ENCODE measurements around the gene G3BP1. TPM values are rescaled to one million over a fixed set of nuclear protein-coding genes. Genes with fewer than 3 reads are reported as not detected.

Gene G3BP1
- total and polyA plus RNA-seq, 5 donors from 2014 or later: 108 to 199 (median 181) TPM

- Mint-ChIP-seq H3K27ac (peak overlapping the region in 2 of 3 donors; percentile 77 to 94), H3K4me1 (peaks cover 13 to 53% (median 39%) of the 10 kb centered on the region in 4 donors), H3K9me3 (peaks cover 0 to 1% (median 0%) of the 10 kb centered on the region in 7 donors), H3K36me3 (peaks cover 18% of the 10 kb centered on the region), H3K4me3 (peak overlapping the region in 3 of 4 donors; percentile 89 to 97 (median 96)), H3K27me3 (no peaks in the 10 kb centered on the region)
- Histone ChIP-seq H3K4me1 (ENCODE audit: control insufficient read depth, insufficient read depth, low read length, poor library complexity, severe bottlenecking) (peaks cover 56% of the 10 kb centered on the region), H3K36me3 (ENCODE audit: control insufficient read depth, insufficient read depth, low read length) (peaks cover 5% of the 10 kb centered on the region), H3K27ac (ENCODE audit: insufficient read depth, low read length, poor library complexity, severe bottlenecking) (peak overlapping the region; percentile 95), H3K4me3 (ENCODE audit: low read depth, low read length) (peak overlapping the region; percentile 92), H3K27me3 (ENCODE audit: control insufficient read depth, insufficient read depth, low read length) (no peaks in the 10 kb centered on the region), H3K9me3 (ENCODE audit: control insufficient read depth in 2 of 2, low read length in 2 of 2) (no peaks in the 10 kb centered on the region)
- DNase-seq (peak in 2 of 3 donors; percentile 53 to 70), ATAC-seq (ENCODE audit: low read depth in 2 of 2) (no peak)
Observed at GRCh38 chr5:151772029-151772845, 483 bp downstream of the G3BP1 start.

GRCh38 chr5:151772846-151773561 lies 1.2 kb downstream of the G3BP1 start:
- H3K27me3 ChIP-seq (ENCODE audit: control insufficient read depth, insufficient read depth, low read length): no peaks in the 10 kb centered on the region
- peak overlapping the region in 3 of 4 donors; percentile 89 to 97 (median 96) for H3K4me3 Mint-ChIP-seq
- peaks cover 21 to 59% (median 46%) of the 10 kb centered on the region in 4 donors for H3K4me1 Mint-ChIP-seq
- H3K27me3 Mint-ChIP-seq: no peaks in the 10 kb centered on the region
- H3K4me1 ChIP-seq (ENCODE audit: control insufficient read depth, insufficient read depth, low read length, poor library complexity, severe bottlenecking): peaks cover 64% of the 10 kb centered on the region
- H3K9me3 Mint-ChIP-seq: peaks cover 0 to 1% (median 0%) of the 10 kb centered on the region in 7 donors
- no peak for DNase-seq
- peaks cover 26% of the 10 kb centered on the region for H3K36me3 Mint-ChIP-seq
- peak overlapping the region; percentile 95 for H3K27ac ChIP-seq (ENCODE audit: insufficient read depth, low read length, poor library complexity, severe bottlenecking)
- peak overlapping the region; percentile 92 for H3K4me3 ChIP-seq (ENCODE audit: low read depth, low read length)
- no peaks in the 10 kb centered on the region for H3K9me3 ChIP-seq (ENCODE audit: control insufficient read depth in 2 of 2, low read length in 2 of 2)
- ATAC-seq (ENCODE audit: low read depth in 2 of 2): no peak
- peaks cover 11% of the 10 kb centered on the region for H3K36me3 ChIP-seq (ENCODE audit: control insufficient read depth, insufficient read depth, low read length)
- peak overlapping the region in 2 of 3 donors; percentile 77 to 94 for H3K27ac Mint-ChIP-seq

GRCh38 chr5:151773951-151774350 lies 2.2 kb downstream of the G3BP1 start:
- DNase-seq (no peak), ATAC-seq (ENCODE audit: low read depth in 2 of 2) (no peak)
- Mint-ChIP-seq H3K27me3 (no peaks in the 10 kb centered on the region), H3K27ac (peak overlapping the region in 2 of 3 donors; percentile 61 to 84), H3K4me3 (peak overlapping the region in 3 of 4 donors; percentile 89 to 97 (median 96)), H3K4me1 (peaks cover 19 to 66% (median 50%) of the 10 kb centered on the region in 4 donors), H3K9me3 (no peaks in the 10 kb centered on the region), H3K36me3 (peaks cover 29% of the 10 kb centered on the region)
- no peaks in the 10 kb centered on the region for H3K27me3 ChIP-seq (ENCODE audit: control insufficient read depth, insufficient read depth, low read length)
- H3K4me1 ChIP-seq (ENCODE audit: control insufficient read depth, insufficient read depth, low read length, poor library complexity, severe bottlenecking): peaks cover 73% of the 10 kb centered on the region
- peak overlapping the region; percentile 95 for H3K27ac ChIP-seq (ENCODE audit: insufficient read depth, low read length, poor library complexity, severe bottlenecking)
- no peaks in the 10 kb centered on the region for H3K9me3 ChIP-seq (ENCODE audit: control insufficient read depth in 2 of 2, low read length in 2 of 2)
- H3K4me3 ChIP-seq (ENCODE audit: low read depth, low read length): peak overlapping the region; percentile 92
- peaks cover 14% of the 10 kb centered on the region for H3K36me3 ChIP-seq (ENCODE audit: control insufficient read depth, insufficient read depth, low read length)

GRCh38 chr5:151775025-151775606 lies 3.4 kb downstream of the G3BP1 start:
- DNase-seq: no peak
- ATAC-seq (ENCODE audit: low read depth in 2 of 2): no peak
- H3K4me1 Mint-ChIP-seq: peaks cover 30 to 74% (median 59%) of the 10 kb centered on the region in 4 donors
- Histone ChIP-seq H3K36me3 (ENCODE audit: control insufficient read depth, insufficient read depth, low read length) (peaks cover 15% of the 10 kb centered on the region), H3K4me1 (ENCODE audit: control insufficient read depth, insufficient read depth, low read length, poor library complexity, severe bottlenecking) (peaks cover 76% of the 10 kb centered on the region), H3K27me3 (ENCODE audit: control insufficient read depth, insufficient read depth, low read length) (no peaks in the 10 kb centered on the region), H3K9me3 (ENCODE audit: control insufficient read depth in 2 of 2, low read length in 2 of 2) (no peaks in the 10 kb centered on the region), H3K27ac (ENCODE audit: insufficient read depth, low read length, poor library complexity, severe bottlenecking) (peak overlapping the region; percentile 9), H3K4me3 (ENCODE audit: low read depth, low read length) (peak overlapping the region; percentile 92)
- peak overlapping the region in 3 of 4 donors; percentile 54 to 96 (median 89) for H3K4me3 Mint-ChIP-seq
- H3K27ac Mint-ChIP-seq: peak overlapping the region in 2 of 3 donors; percentile 16 to 64
- no peaks in the 10 kb centered on the region for H3K27me3 Mint-ChIP-seq
- H3K36me3 Mint-ChIP-seq: peaks cover 33% of the 10 kb centered on the region
- no peaks in the 10 kb centered on the region for H3K9me3 Mint-ChIP-seq

GRCh38 chr5:151779531-151780125 lies 7.9 kb downstream of the G3BP1 start:
- Histone ChIP-seq H3K36me3 (ENCODE audit: control insufficient read depth, insufficient read depth, low read length) (peaks cover 15% of the 10 kb centered on the region), H3K9me3 (ENCODE audit: control insufficient read depth in 2 of 2, low read length in 2 of 2) (no peaks in the 10 kb centered on the region), H3K4me3 (ENCODE audit: low read depth, low read length) (peak overlapping the region; percentile 42), H3K4me1 (ENCODE audit: control insufficient read depth, insufficient read depth, low read length, poor library complexity, severe bottlenecking) (peaks cover 69% of the 10 kb centered on the region), H3K27ac (ENCODE audit: insufficient read depth, low read length, poor library complexity, severe bottlenecking) (no peak overlapping the region), H3K27me3 (ENCODE audit: control insufficient read depth, insufficient read depth, low read length) (no peaks in the 10 kb centered on the region)
- Mint-ChIP-seq H3K27ac (peak overlapping the region; percentile 6 to 84 (median 66)), H3K9me3 (no peaks in the 10 kb centered on the region), H3K27me3 (no peaks in the 10 kb centered on the region), H3K4me3 (peak overlapping the region; percentile 45 to 91 (median 75)), H3K4me1 (peaks cover 44 to 96% (median 71%) of the 10 kb centered on the region in 4 donors), H3K36me3 (peaks cover 25% of the 10 kb centered on the region)
- no peak for DNase-seq
- ATAC-seq (ENCODE audit: low read depth in 2 of 2): no peak

GRCh38 chr5:151780348-151780747 lies 8.6 kb downstream of the G3BP1 start:
- Mint-ChIP-seq H3K4me3 (peak overlapping the region in 3 of 4 donors; percentile 45 to 67 (median 66)), H3K4me1 (peaks cover 48 to 95% (median 68%) of the 10 kb centered on the region in 4 donors), H3K9me3 (no peaks in the 10 kb centered on the region), H3K27me3 (no peaks in the 10 kb centered on the region), H3K27ac (peak overlapping the region in 1 of 3 donors; percentile 84), H3K36me3 (peaks cover 25% of the 10 kb centered on the region)
- Histone ChIP-seq H3K9me3 (ENCODE audit: control insufficient read depth in 2 of 2, low read length in 2 of 2) (no peaks in the 10 kb centered on the region), H3K36me3 (ENCODE audit: control insufficient read depth, insufficient read depth, low read length) (peaks cover 15% of the 10 kb centered on the region), H3K4me1 (ENCODE audit: control insufficient read depth, insufficient read depth, low read length, poor library complexity, severe bottlenecking) (peaks cover 69% of the 10 kb centered on the region), H3K4me3 (ENCODE audit: low read depth, low read length) (peak overlapping the region; percentile 27), H3K27ac (ENCODE audit: insufficient read depth, low read length, poor library complexity, severe bottlenecking) (no peak overlapping the region), H3K27me3 (ENCODE audit: control insufficient read depth, insufficient read depth, low read length) (no peaks in the 10 kb centered on the region)
- DNase-seq (no peak), ATAC-seq (ENCODE audit: low read depth in 2 of 2) (no peak)

DNA sequence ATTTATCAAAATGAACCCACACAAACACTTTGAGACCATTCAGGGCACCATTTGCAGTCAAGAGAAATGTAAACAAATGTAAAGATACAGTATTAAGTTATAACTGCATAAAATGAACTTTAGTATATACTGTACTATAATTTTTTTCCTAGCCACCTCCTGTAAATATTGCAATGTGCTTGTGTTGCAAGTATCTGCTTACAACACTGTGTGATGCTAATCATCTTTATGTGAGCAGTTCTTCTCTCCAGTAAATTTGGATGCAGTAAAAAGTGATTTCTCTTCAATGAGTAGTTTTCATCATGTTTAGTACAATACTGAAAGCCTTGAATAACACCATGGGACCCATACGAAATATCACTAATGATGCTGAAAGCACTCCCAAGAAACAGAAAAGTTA lies 9.4 kb downstream of the G3BP1 start:
- H3K27ac ChIP-seq (ENCODE audit: insufficient read depth, low read length, poor library complexity, severe bottlenecking): peak overlapping the region; percentile 37
- H3K4me1 ChIP-seq (ENCODE audit: control insufficient read depth, insufficient read depth, low read length, poor library complexity, severe bottlenecking): peaks cover 62% of the 10 kb centered on the region
- H3K4me1 Mint-ChIP-seq: peaks cover 49 to 95% (median 68%) of the 10 kb centered on the region in 4 donors
- peaks cover 21% of the 10 kb centered on the region for H3K36me3 Mint-ChIP-seq
- DNase-seq: no peak
- H3K4me3 Mint-ChIP-seq: peak overlapping the region; percentile 10 to 85 (median 54)
- no peak for ATAC-seq (ENCODE audit: low read depth in 2 of 2)
- no peaks in the 10 kb centered on the region for H3K27me3 Mint-ChIP-seq
- no peaks in the 10 kb centered on the region for H3K27me3 ChIP-seq (ENCODE audit: control insufficient read depth, insufficient read depth, low read length)
- H3K9me3 ChIP-seq (ENCODE audit: control insufficient read depth in 2 of 2, low read length in 2 of 2): no peaks in the 10 kb centered on the region
- peak overlapping the region; percentile 27 for H3K4me3 ChIP-seq (ENCODE audit: low read depth, low read length)
- H3K27ac Mint-ChIP-seq: peak overlapping the region in 2 of 3 donors; percentile 6 to 42
- H3K9me3 Mint-ChIP-seq: no peaks in the 10 kb centered on the region
- peaks cover 15% of the 10 kb centered on the region for H3K36me3 ChIP-seq (ENCODE audit: control insufficient read depth, insufficient read depth, low read length)

Measured in CD4-positive, CD25-positive, alpha-beta regulatory T cell (primary cell).